Measurements from ENCODE around the gene NUP50. TPM values are rescaled to one million over a fixed set of nuclear protein-coding genes. Genes with fewer than 3 reads are reported as not detected.

Gene NUP50, protein sequence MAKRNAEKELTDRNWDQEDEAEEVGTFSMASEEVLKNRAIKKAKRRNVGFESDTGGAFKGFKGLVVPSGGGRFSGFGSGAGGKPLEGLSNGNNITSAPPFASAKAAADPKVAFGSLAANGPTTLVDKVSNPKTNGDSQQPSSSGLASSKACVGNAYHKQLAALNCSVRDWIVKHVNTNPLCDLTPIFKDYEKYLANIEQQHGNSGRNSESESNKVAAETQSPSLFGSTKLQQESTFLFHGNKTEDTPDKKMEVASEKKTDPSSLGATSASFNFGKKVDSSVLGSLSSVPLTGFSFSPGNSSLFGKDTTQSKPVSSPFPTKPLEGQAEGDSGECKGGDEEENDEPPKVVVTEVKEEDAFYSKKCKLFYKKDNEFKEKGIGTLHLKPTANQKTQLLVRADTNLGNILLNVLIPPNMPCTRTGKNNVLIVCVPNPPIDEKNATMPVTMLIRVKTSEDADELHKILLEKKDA
- total RNA-seq: 100 to 1,000 TPM in 1 of 2 donors, 10 to 100 TPM in 1; 71.9 to 111 TPM

DNA sequence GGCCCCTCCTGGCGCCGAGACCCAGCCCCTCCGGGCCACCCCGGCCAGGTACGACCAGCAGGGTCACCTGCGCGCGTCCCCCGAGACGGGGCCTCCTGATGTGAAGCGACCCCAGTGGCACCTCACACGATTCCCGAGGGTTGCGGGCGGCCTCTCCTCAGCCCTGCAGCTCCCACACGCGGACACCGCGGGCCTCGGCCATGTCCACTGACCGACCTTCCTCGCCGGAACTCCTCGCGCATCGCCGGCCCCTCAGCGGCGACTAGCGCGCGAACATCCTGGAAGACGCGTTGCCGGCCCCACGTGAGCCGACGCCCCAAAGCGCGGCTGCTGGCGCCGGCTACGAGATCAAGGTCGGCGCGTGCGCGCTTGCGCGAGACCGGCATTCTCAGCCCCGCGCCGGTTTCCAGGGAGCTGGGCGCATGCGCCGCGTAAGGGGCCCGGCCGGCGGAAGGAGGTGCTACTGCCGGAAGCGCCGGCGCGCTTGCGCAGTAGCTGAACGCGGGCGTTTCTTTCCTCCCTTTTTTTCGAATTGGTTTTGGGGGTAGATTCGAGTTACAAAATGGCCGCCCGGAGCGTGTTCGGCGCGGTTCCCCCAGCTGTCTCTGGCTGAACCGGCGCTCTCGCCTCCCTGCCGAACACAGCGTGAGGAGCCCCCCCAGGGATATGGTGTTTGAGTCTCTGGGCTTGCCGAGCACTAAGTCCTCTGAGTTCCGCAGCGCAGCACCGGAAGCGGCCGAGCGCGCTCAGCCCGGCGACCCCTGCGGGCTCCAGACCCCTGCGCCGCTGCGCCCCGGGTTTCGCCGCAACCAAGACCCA lies at the start of gene NUP50:
TSS of gene NUP50 (plus strand) at position 475 of the 819 bp plus-strand sequence. CDS start 4,253 bp downstream, outside the sequence.
- Histone ChIP-seq H3K4me3 (peak within 1 kb of the TSS; percentile 90), H3K27me3 (no peaks in the 10 kb centered on the region), H3K9ac (ENCODE audit: low read depth in 2 of 2, low read length in 2 of 2) (peak within 1 kb of the TSS; percentile 51 to 92), H3K9me3 (no peaks in the 10 kb centered on the region), H3K36me3 (peaks cover 7% of the 10 kb centered on the region), H3K4me1 (peaks cover 28% of the 10 kb centered on the region), H3K27ac (peak within 1 kb of the TSS; percentile 89)
- TF ChIP-seq, protein P1, sequence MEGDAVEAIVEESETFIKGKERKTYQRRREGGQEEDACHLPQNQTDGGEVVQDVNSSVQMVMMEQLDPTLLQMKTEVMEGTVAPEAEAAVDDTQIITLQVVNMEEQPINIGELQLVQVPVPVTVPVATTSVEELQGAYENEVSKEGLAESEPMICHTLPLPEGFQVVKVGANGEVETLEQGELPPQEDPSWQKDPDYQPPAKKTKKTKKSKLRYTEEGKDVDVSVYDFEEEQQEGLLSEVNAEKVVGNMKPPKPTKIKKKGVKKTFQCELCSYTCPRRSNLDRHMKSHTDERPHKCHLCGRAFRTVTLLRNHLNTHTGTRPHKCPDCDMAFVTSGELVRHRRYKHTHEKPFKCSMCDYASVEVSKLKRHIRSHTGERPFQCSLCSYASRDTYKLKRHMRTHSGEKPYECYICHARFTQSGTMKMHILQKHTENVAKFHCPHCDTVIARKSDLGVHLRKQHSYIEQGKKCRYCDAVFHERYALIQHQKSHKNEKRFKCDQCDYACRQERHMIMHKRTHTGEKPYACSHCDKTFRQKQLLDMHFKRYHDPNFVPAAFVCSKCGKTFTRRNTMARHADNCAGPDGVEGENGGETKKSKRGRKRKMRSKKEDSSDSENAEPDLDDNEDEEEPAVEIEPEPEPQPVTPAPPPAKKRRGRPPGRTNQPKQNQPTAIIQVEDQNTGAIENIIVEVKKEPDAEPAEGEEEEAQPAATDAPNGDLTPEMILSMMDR (IDR thresholded peaks at IDR 0.05): no peak
- peak; percentile 95 for DNase-seq
- intact Hi-C loops (cut with DNase I): loop anchor here (5.0 kb wide), 1 partner anchor 84 kb away; no protein-coding TSS in a partner anchor

DNA sequence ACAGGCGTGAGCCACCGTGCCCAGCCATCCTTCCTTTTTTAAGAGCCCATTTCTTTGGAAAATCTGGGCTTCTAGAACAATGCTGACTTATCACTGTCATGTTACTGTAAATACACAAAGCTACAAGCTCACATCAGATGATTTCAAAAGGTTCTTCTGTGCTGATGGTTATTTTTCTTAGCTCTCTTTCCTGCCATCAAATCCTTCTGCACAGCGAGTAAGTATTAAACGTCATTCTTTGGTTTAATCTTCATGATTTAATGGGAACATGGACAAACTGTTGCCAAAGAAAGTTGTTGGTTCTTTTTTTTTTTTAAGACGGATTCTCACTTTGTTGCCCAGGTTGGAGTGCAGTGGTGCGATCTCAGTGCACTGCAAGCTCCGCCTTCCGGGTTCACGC lies 43.3 kb upstream of the NUP50 start:
- TF ChIP-seq, protein P1 (IDR thresholded peaks at IDR 0.05): no peak
- no peak overlapping the region for H3K9ac ChIP-seq (ENCODE audit: low read depth in 2 of 2, low read length in 2 of 2)
- intact Hi-C loops (cut with DNase I): no loop called here
- no peak overlapping the region for H3K27ac ChIP-seq
- H3K27me3 ChIP-seq: no peaks in the 10 kb centered on the region
- H3K4me1 ChIP-seq: no peaks in the 10 kb centered on the region
- H3K4me3 ChIP-seq: no peak overlapping the region
- DNase-seq: no peak
- H3K9me3 ChIP-seq: no peaks in the 10 kb centered on the region
- no peaks in the 10 kb centered on the region for H3K36me3 ChIP-seq

DNA sequence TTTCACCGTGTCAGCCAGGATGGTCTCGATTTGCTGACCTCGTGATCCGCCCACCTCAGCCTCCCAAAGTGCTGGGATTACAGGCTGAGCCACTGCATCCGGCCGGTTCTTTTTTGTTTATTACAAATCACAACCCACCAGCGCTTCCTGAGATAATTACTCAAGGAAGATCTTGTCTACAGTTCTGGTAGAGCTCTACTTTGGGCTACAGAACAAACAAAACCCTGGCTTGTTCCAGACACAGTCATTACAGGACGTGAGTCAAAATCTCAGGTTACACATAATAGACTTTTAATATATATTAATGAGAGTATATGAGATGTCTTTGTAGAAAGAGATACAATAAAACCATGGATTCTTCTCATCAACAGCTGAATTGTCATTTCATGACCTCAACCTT lies 42.8 kb upstream of the NUP50 start:
- intact Hi-C loops (cut with DNase I): no loop called here
- H3K9me3 ChIP-seq: no peaks in the 10 kb centered on the region
- H3K4me3 ChIP-seq: no peak overlapping the region
- DNase-seq: no peak
- no peaks in the 10 kb centered on the region for H3K27me3 ChIP-seq
- TF ChIP-seq, protein P1 (IDR thresholded peaks at IDR 0.05): no peak
- no peak overlapping the region for H3K27ac ChIP-seq
- no peak overlapping the region for H3K9ac ChIP-seq (ENCODE audit: low read depth in 2 of 2, low read length in 2 of 2)
- no peaks in the 10 kb centered on the region for H3K36me3 ChIP-seq
- H3K4me1 ChIP-seq: no peaks in the 10 kb centered on the region

DNA sequence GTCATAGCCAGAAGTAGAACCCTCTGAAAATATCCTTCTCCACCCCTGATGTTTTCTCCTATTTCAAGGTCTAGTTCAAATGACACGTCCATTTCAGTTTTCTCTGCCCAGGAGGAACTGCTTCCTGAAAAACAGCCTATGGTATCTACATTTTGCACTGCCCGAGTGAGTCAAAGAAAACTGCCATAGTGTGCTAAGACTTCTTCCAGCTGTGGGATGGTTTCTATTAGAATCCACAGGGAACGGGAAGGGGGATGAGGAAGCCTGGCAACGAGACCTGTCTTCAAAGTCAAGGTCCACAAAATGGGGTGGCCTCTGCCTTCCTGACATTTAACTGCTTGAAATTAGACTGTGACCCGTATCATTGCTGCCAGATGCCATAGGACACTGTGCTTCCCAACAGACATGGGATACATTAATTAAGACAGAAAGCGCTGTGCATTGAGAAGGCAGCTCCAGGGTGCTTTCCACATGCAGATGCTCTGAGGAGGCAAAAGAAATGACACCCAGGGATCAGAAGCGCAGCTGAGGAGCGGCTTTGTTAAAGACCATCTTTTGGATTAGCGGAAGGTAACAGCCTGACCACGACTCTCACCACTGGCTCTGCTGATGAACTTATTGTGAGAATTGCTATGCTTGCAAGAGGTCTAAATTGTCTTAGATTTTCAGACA lies 39.4 kb upstream of the NUP50 start:
- H3K4me1 ChIP-seq: no peaks in the 10 kb centered on the region
- no peak overlapping the region for H3K9ac ChIP-seq (ENCODE audit: low read depth in 2 of 2, low read length in 2 of 2)
- H3K27ac ChIP-seq: no peak overlapping the region
- DNase-seq: no peak
- no peak overlapping the region for H3K4me3 ChIP-seq
- intact Hi-C loops (cut with DNase I): no loop called here
- TF ChIP-seq, protein P1 (IDR thresholded peaks at IDR 0.05): no peak
- H3K27me3 ChIP-seq: no peaks in the 10 kb centered on the region
- no peaks in the 10 kb centered on the region for H3K9me3 ChIP-seq
- H3K36me3 ChIP-seq: no peaks in the 10 kb centered on the region

DNA sequence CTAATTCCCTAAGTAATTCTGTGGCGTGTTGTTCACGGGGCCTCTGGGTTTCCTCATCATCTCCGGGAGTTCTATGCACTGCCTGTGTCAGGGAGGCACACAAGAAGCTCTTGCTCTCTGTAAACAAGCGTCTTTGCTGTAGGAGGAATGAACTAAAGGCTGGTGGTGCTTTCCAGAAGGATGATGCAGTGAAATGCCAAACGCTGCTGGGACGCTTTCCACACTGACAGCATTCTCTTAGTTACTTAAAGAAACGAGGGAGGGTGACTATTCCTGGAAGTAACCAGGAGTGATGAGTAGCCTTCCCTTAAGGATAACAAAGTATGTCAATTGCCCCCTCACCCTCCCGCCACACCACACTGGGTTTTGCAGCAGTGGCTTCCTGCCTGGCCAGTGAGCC lies 38.5 kb upstream of the NUP50 start:
- no peaks in the 10 kb centered on the region for H3K9me3 ChIP-seq
- no peak overlapping the region for H3K27ac ChIP-seq
- no peaks in the 10 kb centered on the region for H3K27me3 ChIP-seq
- no peaks in the 10 kb centered on the region for H3K4me1 ChIP-seq
- TF ChIP-seq, protein P1 (IDR thresholded peaks at IDR 0.05): no peak
- DNase-seq: no peak
- no peaks in the 10 kb centered on the region for H3K36me3 ChIP-seq
- no peak overlapping the region for H3K9ac ChIP-seq (ENCODE audit: low read depth in 2 of 2, low read length in 2 of 2)
- no peak overlapping the region for H3K4me3 ChIP-seq
- intact Hi-C loops (cut with DNase I): no loop called here
